ENCODE measurements around the gene LCN15. TPM values are rescaled to one million over a fixed set of nuclear protein-coding genes. Genes with fewer than 3 reads are reported as not detected.

LCN15 gene
- total RNA-seq, 2 donors from 2014 or later = not detected

DNA sequence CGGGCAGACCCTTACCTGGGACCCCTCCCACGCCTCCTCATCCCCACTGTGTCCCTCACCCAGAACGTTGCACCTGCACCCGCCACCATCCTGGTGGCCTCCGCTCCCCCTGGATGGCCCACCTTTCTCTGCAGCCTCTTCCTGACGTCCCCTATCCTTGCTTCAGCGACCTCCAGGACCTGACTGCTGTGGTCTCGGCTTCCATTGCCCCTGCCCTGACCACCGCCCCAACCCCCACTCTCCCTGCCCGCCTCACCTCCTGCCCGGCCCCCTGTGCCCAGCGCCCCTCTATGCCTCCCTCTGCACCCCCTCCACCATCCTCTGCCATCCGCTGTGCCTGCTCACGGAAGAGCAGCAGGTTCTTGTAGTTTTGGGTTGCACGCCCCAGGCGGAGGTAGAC, 23.8 kb downstream of the LCN15 start:
- TF ChIP-seq, protein P1, sequence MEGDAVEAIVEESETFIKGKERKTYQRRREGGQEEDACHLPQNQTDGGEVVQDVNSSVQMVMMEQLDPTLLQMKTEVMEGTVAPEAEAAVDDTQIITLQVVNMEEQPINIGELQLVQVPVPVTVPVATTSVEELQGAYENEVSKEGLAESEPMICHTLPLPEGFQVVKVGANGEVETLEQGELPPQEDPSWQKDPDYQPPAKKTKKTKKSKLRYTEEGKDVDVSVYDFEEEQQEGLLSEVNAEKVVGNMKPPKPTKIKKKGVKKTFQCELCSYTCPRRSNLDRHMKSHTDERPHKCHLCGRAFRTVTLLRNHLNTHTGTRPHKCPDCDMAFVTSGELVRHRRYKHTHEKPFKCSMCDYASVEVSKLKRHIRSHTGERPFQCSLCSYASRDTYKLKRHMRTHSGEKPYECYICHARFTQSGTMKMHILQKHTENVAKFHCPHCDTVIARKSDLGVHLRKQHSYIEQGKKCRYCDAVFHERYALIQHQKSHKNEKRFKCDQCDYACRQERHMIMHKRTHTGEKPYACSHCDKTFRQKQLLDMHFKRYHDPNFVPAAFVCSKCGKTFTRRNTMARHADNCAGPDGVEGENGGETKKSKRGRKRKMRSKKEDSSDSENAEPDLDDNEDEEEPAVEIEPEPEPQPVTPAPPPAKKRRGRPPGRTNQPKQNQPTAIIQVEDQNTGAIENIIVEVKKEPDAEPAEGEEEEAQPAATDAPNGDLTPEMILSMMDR (IDR thresholded peaks at IDR 0.05) = no peak
- Histone ChIP-seq H3K4me3 (no peak overlapping the region), H3K27me3 (replicated peaks; ENCODE audit: insufficient read depth) (peaks cover 3% of the 10 kb centered on the region), H3K36me3 (no peaks in the 10 kb centered on the region), H3K9me3 (no peaks in the 10 kb centered on the region), H3K4me1 (ENCODE audit: control insufficient read depth in 1 of 2, low read depth in 2 of 2) (peaks cover 0 to 10% of the 10 kb centered on the region in 2 donors), H3K27ac (no peak overlapping the region)
- ATAC-seq (ENCODE audit: insufficient number of reproducible peaks, low FRiP score, low read depth) (no peak), DNase-seq (ENCODE audit: low spot score) (no peak)

DNA sequence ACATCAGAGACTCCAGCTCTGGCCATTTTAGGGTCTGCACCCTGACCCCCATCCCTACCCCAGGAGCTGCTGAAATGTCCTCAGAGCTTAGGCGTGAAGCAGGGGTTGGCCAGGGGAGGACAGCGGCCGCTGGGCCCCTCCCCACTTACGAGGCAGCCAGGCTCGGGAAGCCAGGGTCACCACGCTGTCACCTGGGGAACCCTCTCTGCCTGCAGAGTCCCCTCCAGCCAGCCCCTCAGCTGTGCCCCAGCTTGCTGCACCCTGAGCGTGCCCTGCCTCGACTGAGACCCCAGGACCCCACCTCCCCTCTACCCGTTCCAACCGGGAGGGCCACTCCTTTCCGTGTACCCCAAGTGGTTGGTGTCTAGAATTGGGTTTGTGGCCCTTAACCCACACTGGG, 24.2 kb downstream of the LCN15 start:
- Histone ChIP-seq H3K27me3 (replicated peaks; ENCODE audit: insufficient read depth) (peaks cover 3% of the 10 kb centered on the region), H3K36me3 (no peaks in the 10 kb centered on the region), H3K4me1 (ENCODE audit: control insufficient read depth in 1 of 2, low read depth in 2 of 2) (peaks cover 0 to 10% of the 10 kb centered on the region in 2 donors), H3K27ac (no peak overlapping the region), H3K9me3 (no peaks in the 10 kb centered on the region), H3K4me3 (no peak overlapping the region)
- ATAC-seq (ENCODE audit: insufficient number of reproducible peaks, low FRiP score, low read depth) = no peak
- TF ChIP-seq, protein P1 (IDR thresholded peaks at IDR 0.05) = no peak
- DNase-seq (ENCODE audit: low spot score) = no peak

DNA sequence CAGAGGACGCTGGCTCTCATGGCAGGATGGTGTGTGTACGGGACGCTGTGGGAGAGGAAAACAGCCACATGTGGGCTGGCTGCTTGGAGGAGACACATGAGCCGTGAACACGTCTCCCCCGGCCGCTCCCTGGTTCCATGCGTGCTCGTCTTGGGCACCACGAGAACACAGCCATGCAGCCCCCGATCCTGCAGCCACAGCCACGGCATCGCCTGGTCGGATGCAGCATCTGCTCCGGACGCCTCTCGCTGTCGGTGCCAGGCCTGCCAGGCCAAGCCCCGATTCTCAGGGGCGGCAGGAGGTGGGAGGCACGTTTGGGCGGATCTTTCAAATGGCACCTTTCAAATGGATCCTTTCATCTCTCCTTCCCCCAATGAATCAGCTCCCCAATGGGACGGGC, 24.8 kb downstream of the LCN15 start:
- Histone ChIP-seq H3K27ac (no peak overlapping the region), H3K4me1 (ENCODE audit: control insufficient read depth in 1 of 2, low read depth in 2 of 2) (peaks cover 0 to 10% of the 10 kb centered on the region in 2 donors), H3K27me3 (replicated peaks; ENCODE audit: insufficient read depth) (peaks cover 3% of the 10 kb centered on the region), H3K4me3 (no peak overlapping the region), H3K9me3 (no peaks in the 10 kb centered on the region), H3K36me3 (no peaks in the 10 kb centered on the region)
- TF ChIP-seq, protein P1 (IDR thresholded peaks at IDR 0.05) = no peak
- ATAC-seq (ENCODE audit: insufficient number of reproducible peaks, low FRiP score, low read depth) (no peak), DNase-seq (ENCODE audit: low spot score) (no peak)

DNA sequence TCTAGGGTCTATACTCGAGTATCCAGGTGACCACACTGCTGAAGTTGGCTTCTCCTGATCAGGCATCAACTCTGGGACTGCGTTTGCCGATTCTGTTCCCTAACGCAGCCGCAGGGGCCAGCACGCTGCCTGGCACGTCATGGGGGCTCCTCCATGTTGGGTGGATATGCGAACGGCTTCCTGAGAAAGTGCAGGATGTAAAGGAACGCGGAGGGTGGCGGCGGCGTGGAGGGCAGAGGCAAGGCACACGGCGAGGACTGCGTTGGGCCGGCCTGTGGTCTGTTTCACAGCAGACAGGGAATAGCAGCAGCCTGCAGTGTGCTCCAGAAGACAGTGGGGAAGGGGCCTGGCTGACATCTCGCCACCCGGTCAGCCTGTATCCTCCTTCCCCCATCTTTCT, 25.4 kb downstream of the LCN15 start:
- TF ChIP-seq, protein P1 (IDR thresholded peaks at IDR 0.05) = no peak
- peaks cover 3% of the 10 kb centered on the region for H3K27me3 ChIP-seq (replicated peaks; ENCODE audit: insufficient read depth)
- H3K27ac ChIP-seq = no peak overlapping the region
- peaks cover 0 to 10% of the 10 kb centered on the region in 2 donors for H3K4me1 ChIP-seq (ENCODE audit: control insufficient read depth in 1 of 2, low read depth in 2 of 2)
- H3K4me3 ChIP-seq = no peak overlapping the region
- DNase-seq (ENCODE audit: low spot score) = no peak
- no peak for ATAC-seq (ENCODE audit: insufficient number of reproducible peaks, low FRiP score, low read depth)
- H3K9me3 ChIP-seq = no peaks in the 10 kb centered on the region
- no peaks in the 10 kb centered on the region for H3K36me3 ChIP-seq

DNA sequence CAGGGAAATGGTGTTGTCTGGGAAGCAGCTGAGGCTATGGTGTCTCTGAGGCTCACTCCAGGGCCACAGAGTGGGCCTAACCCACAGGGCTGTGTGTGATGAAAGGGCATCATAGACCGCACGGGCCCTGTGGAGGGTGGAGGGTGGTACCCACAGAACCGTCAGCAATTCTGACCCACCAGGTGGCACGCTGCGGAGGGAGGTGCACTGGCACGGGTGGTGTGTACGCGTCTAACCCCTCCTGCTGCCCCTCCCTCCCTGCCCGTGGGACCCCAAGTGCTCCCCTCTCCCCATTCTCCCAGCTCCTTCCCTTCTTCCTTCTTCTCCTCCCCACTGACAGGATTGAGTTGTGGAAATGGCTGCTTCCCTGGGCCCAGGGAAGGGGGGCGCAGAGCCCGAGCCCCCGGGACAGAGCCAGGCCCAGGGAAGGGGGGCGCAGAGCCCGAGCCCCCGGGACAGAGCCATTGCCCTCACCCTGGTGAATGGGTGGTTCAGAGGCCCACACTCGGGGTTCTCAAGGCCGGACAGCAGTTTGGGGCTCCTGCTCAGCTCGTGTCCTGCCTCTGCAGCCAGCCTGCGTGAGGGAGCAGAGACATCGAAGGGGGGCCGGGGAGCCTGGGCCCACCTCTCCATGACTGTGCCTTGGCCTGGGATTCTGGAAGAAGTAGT, 28.4 kb downstream of the LCN15 start:
- Histone ChIP-seq H3K36me3 (no peaks in the 10 kb centered on the region), H3K27ac (no peak overlapping the region), H3K4me1 (ENCODE audit: control insufficient read depth in 1 of 2, low read depth in 2 of 2) (no peaks in the 10 kb centered on the region), H3K9me3 (no peaks in the 10 kb centered on the region), H3K4me3 (no peak overlapping the region), H3K27me3 (replicated peaks; ENCODE audit: insufficient read depth) (peaks cover 3% of the 10 kb centered on the region)
- DNase-seq (ENCODE audit: low spot score) = no peak
- TF ChIP-seq, protein P1 (IDR thresholded peaks at IDR 0.05) = no peak
- no peak for ATAC-seq (ENCODE audit: insufficient number of reproducible peaks, low FRiP score, low read depth)

Measured in thoracic aorta (tissue), 2 donors.